Measurements from ENCODE around the gene CMIP. TPM values are rescaled to one million over a fixed set of nuclear protein-coding genes. Genes with fewer than 3 reads are reported as not detected.

The CMIP gene
- total RNA-seq, 1 donor, result 15.7 TPM

- DNase-seq (ENCODE audit: low read depth), result no peak
- no peak overlapping the region for H3K4me3 ChIP-seq (ENCODE audit: low read depth, low read length)
- no peak for TF ChIP-seq CTCF (IDR thresholded peaks at IDR 0.05; ENCODE audit: insufficient read depth, low read length)
Measured at GRCh38 chr16:81546781-81547180, 102.2 kb downstream of the CMIP start.

GRCh38 chr16:81547194-81547938, 102.8 kb downstream of the CMIP start:
- DNase-seq (ENCODE audit: low read depth), result no peak
- H3K4me3 ChIP-seq (ENCODE audit: low read depth, low read length), result no peak overlapping the region
- TF ChIP-seq CTCF (IDR thresholded peaks at IDR 0.05; ENCODE audit: insufficient read depth, low read length), result no peak

- no peak for TF ChIP-seq CTCF (IDR thresholded peaks at IDR 0.05; ENCODE audit: insufficient read depth, low read length)
- H3K4me3 ChIP-seq (ENCODE audit: low read depth, low read length), result no peak overlapping the region
- DNase-seq (ENCODE audit: low read depth), result no peak
Measured at GRCh38 chr16:81547939-81548216, 103.3 kb downstream of the CMIP start.

- H3K4me3 ChIP-seq (ENCODE audit: low read depth, low read length), result no peak overlapping the region
- DNase-seq (ENCODE audit: low read depth), result no peak
- TF ChIP-seq CTCF (IDR thresholded peaks at IDR 0.05; ENCODE audit: insufficient read depth, low read length), result no peak
Measured at GRCh38 chr16:81548551-81548875, 103.9 kb downstream of the CMIP start.

- TF ChIP-seq CTCF (IDR thresholded peaks at IDR 0.05; ENCODE audit: insufficient read depth, low read length), result no peak
Measured at GRCh38 chr16:81548876-81549546, 104.4 kb downstream of the CMIP start.

GRCh38 chr16:81549547-81550431, 105.2 kb downstream of the CMIP start:
- TF ChIP-seq CTCF (IDR thresholded peaks at IDR 0.05; ENCODE audit: insufficient read depth, low read length), result no peak
- no peak overlapping the region for H3K4me3 ChIP-seq (ENCODE audit: low read depth, low read length)
- no peak for DNase-seq (ENCODE audit: low read depth)

More at GRCh38 chr16:81548876-81549546, 104.4 kb downstream of the CMIP start:
- no peak for DNase-seq (ENCODE audit: low read depth)
- no peak overlapping the region for H3K4me3 ChIP-seq (ENCODE audit: low read depth, low read length)
